Measurements from ENCODE around the gene CEP295NL.

DNA sequence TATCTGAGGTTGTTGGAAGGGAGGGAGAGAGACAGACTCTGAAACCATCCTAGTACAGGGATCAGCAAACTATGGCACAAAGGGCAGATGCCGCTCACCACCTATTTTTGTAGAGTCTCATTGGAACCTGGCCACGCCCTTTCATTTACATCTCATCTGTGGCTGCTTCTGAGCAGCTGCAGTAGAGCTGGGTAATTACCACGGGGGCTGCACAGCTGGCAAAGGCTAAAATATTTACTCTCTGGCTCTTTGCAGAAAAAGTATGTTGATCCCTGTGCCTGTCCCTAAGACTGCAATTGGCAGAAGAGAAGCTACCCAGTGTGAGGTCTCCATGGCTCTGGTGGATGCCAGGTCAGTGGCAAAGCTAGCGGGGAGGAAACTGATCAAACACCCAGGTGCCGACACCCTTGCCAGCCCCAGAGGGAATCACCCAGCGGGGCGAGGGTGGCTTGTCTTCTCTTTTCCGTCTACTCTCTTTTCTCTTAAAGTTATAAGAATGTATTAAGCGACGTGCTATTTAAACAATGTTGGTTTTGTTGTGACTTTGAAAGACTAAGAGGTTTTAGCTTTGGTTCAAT lies 14.0 kb downstream of the CEP295NL start:
- TF ChIP-seq CTCF (IDR thresholded peaks at IDR 0.05; ENCODE audit: low read length) (no peak), EZH2 (IDR thresholded peaks at IDR 0.05; ENCODE audit: borderline replicate concordance, low read length) (no peak)
